DND-41 (cell line): ENCODE results near the gene OSBP2.

Experiments
- ATAC-seq: fragments of 200-7000 bp; cut with Tn5 transposase; 3 replicates; pipeline ENCODE4 v1.9.1; 2021; ENCODE audit warnings: low read depth; ENCODE audit not compliant: insufficient read depth
- DNase-seq: peaks from one replicate; pipeline ENCODE4 v3.0.0-alpha.2; 2020
- H2AFZ ChIP-seq: 2 replicates; pipeline ENCODE4 v1.6.0; 2012; ENCODE audit warnings: low read depth, low read length
- H3K27ac ChIP-seq: 2 replicates; pipeline ENCODE4 v1.5.1; 2012; ENCODE audit warnings: low read length, inconsistent platforms
- H3K27me3 ChIP-seq: fragments of 200-600 bp; sonication (generic); 2 replicates; pipeline ENCODE4 v1.6.0; 2012; ENCODE audit warnings: low read length, mild to moderate bottlenecking, inconsistent platforms; ENCODE audit not compliant: insufficient read depth, poor library complexity
- H3K36me3 ChIP-seq: 2 replicates; pipeline ENCODE4 v1.5.1; 2012; ENCODE audit warnings: low read length, inconsistent platforms; ENCODE audit not compliant: insufficient read depth
- H3K4me1 ChIP-seq: 2 replicates; pipeline ENCODE4 v1.5.1; 2012; ENCODE audit warnings: mild to moderate bottlenecking, low read length; ENCODE audit not compliant: insufficient read depth
- H3K4me2 ChIP-seq: 2 replicates; pipeline ENCODE4 v1.6.0; 2012; ENCODE audit warnings: mild to moderate bottlenecking, moderate library complexity, low read length, inconsistent platforms; ENCODE audit not compliant: insufficient read depth
- H3K4me3 ChIP-seq, 2 experiments: fragments of 200-600 bp in 1 of 2; shearing (Covaris generic) in 1 of 2; 2 replicates each; pipeline ENCODE4 v1.5.1; 2012 to 2016; ENCODE audit warnings: inconsistent platforms in 2 of 2, low read length in 2 of 2, mild to moderate bottlenecking in 2 of 2, low read depth in 1 of 2, moderate library complexity in 1 of 2
- H3K79me2 ChIP-seq: 2 replicates; pipeline ENCODE4 v1.6.0; 2012; ENCODE audit warnings: low read length, inconsistent platforms; ENCODE audit not compliant: insufficient read depth
- H3K9ac ChIP-seq: 2 replicates; pipeline ENCODE4 v1.6.0; 2012; ENCODE audit warnings: low read depth, mild to moderate bottlenecking, inconsistent platforms, low read length, moderate library complexity
- H3K9me3 ChIP-seq: 2 replicates; pipeline ENCODE4 v1.5.1; 2012; ENCODE audit warnings: low read length, moderate library complexity, mild to moderate bottlenecking, inconsistent platforms; ENCODE audit not compliant: insufficient read depth, severe bottlenecking
- H4K20me1 ChIP-seq: 2 replicates; pipeline ENCODE4 v1.6.0; 2012; ENCODE audit warnings: low read length; ENCODE audit not compliant: insufficient read depth
- EZH2 ChIP-seq: IDR thresholded peaks from 3 replicates; pipeline ENCODE4 v1.6.1; 2012; ENCODE audit warnings: borderline replicate concordance, low read depth, mild to moderate bottlenecking, moderate library complexity, low read length, inconsistent platforms; ENCODE audit not compliant: severe bottlenecking
- TF ChIP-seq, protein P1 (sequence below): IDR thresholded peaks from 2 replicates; pipeline ENCODE4 v1.5.1; 2012; ENCODE audit warnings: borderline replicate concordance, low read length, moderate library complexity, mild to moderate bottlenecking; ENCODE audit not compliant: poor library complexity, severe bottlenecking; ENCODE audit errors: extremely low read depth

Gene OSBP2

DNA sequence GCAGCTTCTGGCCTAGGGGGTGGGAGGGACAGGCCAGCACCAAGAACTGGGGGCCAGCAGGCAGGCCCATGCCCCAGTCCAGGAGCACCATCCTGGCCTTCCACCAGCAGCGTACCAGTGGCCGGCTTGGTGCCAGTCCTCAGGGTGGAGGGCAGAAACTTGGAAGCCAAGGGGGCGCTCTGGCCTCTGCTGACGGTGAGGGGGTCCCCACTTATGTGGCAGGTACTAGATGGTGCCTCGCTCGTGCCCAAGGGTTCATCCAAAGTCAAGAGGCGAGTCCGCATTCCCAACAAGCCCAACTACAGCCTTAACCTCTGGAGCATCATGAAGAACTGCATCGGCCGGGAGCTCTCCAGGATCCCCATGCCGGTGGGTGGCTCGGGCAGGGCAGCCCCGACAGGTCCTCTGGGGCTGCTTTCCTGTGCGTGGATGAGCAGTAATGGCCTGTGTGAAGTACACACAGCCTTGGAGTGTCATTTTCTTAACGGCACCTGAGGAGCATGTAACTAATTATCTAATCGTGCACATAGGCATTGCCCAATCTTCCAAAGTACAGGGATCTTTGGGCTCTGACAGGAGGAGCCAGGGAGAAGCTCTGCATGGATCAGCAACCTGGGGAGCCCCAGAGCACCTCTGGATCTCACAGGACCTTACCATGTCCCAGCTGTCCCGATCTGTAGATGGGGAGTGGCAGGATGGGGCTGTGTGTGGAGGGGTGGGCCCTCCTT is 194.8 kb downstream of the OSBP2 start:
- no peaks in the 10 kb centered on the region for H3K9me3 ChIP-seq
- TF ChIP-seq, protein P1, sequence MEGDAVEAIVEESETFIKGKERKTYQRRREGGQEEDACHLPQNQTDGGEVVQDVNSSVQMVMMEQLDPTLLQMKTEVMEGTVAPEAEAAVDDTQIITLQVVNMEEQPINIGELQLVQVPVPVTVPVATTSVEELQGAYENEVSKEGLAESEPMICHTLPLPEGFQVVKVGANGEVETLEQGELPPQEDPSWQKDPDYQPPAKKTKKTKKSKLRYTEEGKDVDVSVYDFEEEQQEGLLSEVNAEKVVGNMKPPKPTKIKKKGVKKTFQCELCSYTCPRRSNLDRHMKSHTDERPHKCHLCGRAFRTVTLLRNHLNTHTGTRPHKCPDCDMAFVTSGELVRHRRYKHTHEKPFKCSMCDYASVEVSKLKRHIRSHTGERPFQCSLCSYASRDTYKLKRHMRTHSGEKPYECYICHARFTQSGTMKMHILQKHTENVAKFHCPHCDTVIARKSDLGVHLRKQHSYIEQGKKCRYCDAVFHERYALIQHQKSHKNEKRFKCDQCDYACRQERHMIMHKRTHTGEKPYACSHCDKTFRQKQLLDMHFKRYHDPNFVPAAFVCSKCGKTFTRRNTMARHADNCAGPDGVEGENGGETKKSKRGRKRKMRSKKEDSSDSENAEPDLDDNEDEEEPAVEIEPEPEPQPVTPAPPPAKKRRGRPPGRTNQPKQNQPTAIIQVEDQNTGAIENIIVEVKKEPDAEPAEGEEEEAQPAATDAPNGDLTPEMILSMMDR, result no peak
- no peak for TF ChIP-seq EZH2
- H2AFZ ChIP-seq, result no peak overlapping the region
- H3K9ac ChIP-seq, result no peak overlapping the region
- H3K4me2 ChIP-seq, result no peak overlapping the region
- peaks cover 8% of the 10 kb centered on the region for H3K27me3 ChIP-seq
- H3K27ac ChIP-seq, result no peak overlapping the region
- H3K4me3 ChIP-seq, result no peak overlapping the region
- ATAC-seq, result no peak
- DNase-seq, result no peak
- no peaks in the 10 kb centered on the region for H3K79me2 ChIP-seq
- no peaks in the 10 kb centered on the region for H3K36me3 ChIP-seq
- H3K4me1 ChIP-seq, result no peaks in the 10 kb centered on the region; the same call in 1 of the 2 replicates
- peaks cover 5% of the 10 kb centered on the region; the same call in 1 of the 2 replicates for H4K20me1 ChIP-seq

DNA sequence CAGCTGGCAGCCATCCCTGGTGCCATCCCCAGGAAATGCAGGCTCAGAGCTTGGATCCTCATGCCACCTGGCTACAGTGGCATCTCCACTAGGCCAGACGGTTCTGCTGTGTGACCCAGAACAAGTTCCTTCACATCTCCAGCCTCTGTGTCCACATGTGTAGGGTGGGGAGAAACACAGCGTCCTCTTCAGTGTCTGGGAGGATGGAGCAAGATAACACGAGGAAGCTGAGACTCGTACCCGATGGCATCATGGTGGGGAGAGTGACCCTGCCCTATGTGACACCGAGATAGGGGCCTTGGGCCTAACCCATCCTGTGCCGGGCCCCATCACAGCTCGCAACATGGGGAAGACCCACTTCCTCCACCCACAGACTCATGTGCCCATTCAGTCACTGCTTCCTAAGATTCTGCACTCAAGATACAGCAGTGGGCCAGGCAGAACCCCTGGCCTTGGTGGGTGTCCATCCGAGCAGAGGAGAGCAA is 195.4 kb downstream of the OSBP2 start:
- H3K27me3 ChIP-seq, result peaks cover 11% of the 10 kb centered on the region
- no peak overlapping the region for H3K4me3 ChIP-seq
- DNase-seq (no peak), ATAC-seq (no peak)
- H3K79me2 ChIP-seq, result no peaks in the 10 kb centered on the region
- H3K27ac ChIP-seq, result no peak overlapping the region
- H3K9me3 ChIP-seq, result no peaks in the 10 kb centered on the region
- TF ChIP-seq, protein P1, result no peak
- no peak for TF ChIP-seq EZH2
- no peaks in the 10 kb centered on the region; the same call in 1 of the 2 replicates for H3K4me1 ChIP-seq
- H4K20me1 ChIP-seq, result peaks cover 3% of the 10 kb centered on the region; the same call in 1 of the 2 replicates
- no peak overlapping the region for H3K9ac ChIP-seq
- H2AFZ ChIP-seq, result no peak overlapping the region
- no peak overlapping the region for H3K4me2 ChIP-seq
- H3K36me3 ChIP-seq, result no peaks in the 10 kb centered on the region

DNA sequence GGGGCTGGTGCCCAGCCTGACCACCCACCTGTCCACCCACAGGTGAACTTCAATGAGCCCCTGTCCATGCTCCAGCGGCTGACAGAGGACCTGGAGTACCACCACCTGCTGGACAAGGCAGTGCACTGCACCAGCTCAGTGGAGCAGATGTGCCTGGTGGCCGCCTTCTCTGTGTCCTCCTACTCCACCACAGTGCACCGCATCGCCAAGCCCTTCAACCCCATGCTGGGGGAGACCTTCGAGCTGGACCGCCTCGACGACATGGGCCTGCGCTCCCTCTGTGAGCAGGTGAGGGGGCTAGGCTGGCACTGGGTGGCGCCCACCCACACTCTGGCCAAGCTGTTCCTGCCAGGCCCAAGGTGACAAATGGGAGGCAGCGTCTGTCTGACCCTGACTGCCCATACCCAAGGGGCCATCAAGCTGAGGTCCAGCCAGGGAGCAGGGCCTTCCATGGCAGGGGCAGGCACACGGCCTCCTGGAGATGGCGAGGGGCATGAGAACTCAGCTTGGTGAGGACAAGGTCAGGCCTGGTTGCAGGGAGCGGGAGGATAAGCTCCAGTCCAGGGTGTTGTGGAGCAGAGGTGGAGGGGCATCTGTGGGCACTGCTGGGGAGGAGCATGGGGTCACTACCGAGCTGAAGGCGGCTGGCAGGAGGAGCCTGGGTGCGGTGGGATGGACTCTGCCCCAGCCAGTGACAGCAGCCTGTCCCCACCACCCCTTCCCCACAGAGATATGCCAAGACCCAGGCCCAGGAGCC is 196.2 kb downstream of the OSBP2 start:
- ATAC-seq (peak; percentile 68; the same call in 2 of the 3 replicates), DNase-seq (peak; percentile 34)
- Histone ChIP-seq H4K20me1 (peaks cover 3% of the 10 kb centered on the region; the same call in 1 of the 2 replicates), H3K79me2 (no peaks in the 10 kb centered on the region), H2AFZ (no peak overlapping the region), H3K27me3 (peaks cover 11% of the 10 kb centered on the region), H3K4me2 (no peak overlapping the region), H3K9ac (no peak overlapping the region), H3K4me1 (no peaks in the 10 kb centered on the region; the same call in 1 of the 2 replicates), H3K4me3 (no peak overlapping the region), H3K27ac (no peak overlapping the region), H3K36me3 (no peaks in the 10 kb centered on the region), H3K9me3 (no peaks in the 10 kb centered on the region)
- no peak for TF ChIP-seq EZH2
- TF ChIP-seq, protein P1, result peak; percentile 85
